ENCODE measurements around the gene TRIM6. TPM values are rescaled to one million over a fixed set of nuclear protein-coding genes. Genes with fewer than 3 reads are reported as not detected.

TRIM6 gene
- total and polyA plus RNA-seq, 2 experiments from 2014 or later: 26.4 to 49.0 TPM

- Mint-ChIP-seq H3K9me3 (peaks cover 3% of the 10 kb centered on the region; the same call in 1 of the 3 replicates), H3K4me1 (peaks cover 23% of the 10 kb centered on the region), H3K4me3 (no peak overlapping the region), H3K36me3 (ENCODE audit: low read depth) (no peaks in the 10 kb centered on the region), H3K27me3 (ENCODE audit: insufficient read depth, low read depth, poor library complexity) (no peaks in the 10 kb centered on the region), H3K27ac (no peak overlapping the region)
- no peaks in the 10 kb centered on the region for H3K36me3 ChIP-seq (ENCODE audit: insufficient read depth)
- no peaks in the 10 kb centered on the region for H3F3A ChIP-seq (replicated peaks; ENCODE audit: low read depth)
- DNase-seq (ENCODE audit: low spot score) (no peak), ATAC-seq (no peak)
- H3K27me3 ChIP-seq (ENCODE audit: insufficient read depth): no peaks in the 10 kb centered on the region
- no peaks in the 10 kb centered on the region for H3K79me2 ChIP-seq (replicated peaks; ENCODE audit: insufficient read depth)
- H4K20me1 ChIP-seq (replicated peaks; ENCODE audit: insufficient read depth): no peaks in the 10 kb centered on the region
- no peak overlapping the region for H3K4me2 ChIP-seq
- TF ChIP-seq EZH2phosphoT487 (IDR thresholded peaks at IDR 0.05; ENCODE audit: unreplicated experiment) (no peak), CTCF (conservative IDR thresholded peaks at IDR 0.05; ENCODE audit: low read depth in 2 of 2) (no peak), ETS1 (IDR thresholded peaks at IDR 0.05) (no peak), CREB1 (CRISPR knock-in tag; IDR thresholded peaks at IDR 0.05; ENCODE audit: low read depth) (no peak), ZNF331 (CRISPR knock-in tag; IDR thresholded peaks at IDR 0.05; ENCODE audit: low read depth) (no peak), NANOG (IDR thresholded peaks at IDR 0.05; ENCODE audit: borderline replicate concordance) (no peak), JUNB (IDR thresholded peaks at IDR 0.05; ENCODE audit: unreplicated experiment) (no peak), STAT1 (IDR thresholded peaks at IDR 0.05; ENCODE audit: unreplicated experiment) (no peak), REST (IDR thresholded peaks at IDR 0.05; ENCODE audit: unreplicated experiment) (no peak), EZH2 (IDR thresholded peaks at IDR 0.05; ENCODE audit: low read depth, unreplicated experiment) (no peak), ZNF114 (CRISPR knock-in tag; IDR thresholded peaks at IDR 0.05) (no peak), POLR2AphosphoS5 (IDR thresholded peaks at IDR 0.05; ENCODE audit: low read depth) (no peak), ZNF462 (CRISPR knock-in tag; IDR thresholded peaks at IDR 0.05) (no peak)
- H3K9me2 ChIP-seq (ENCODE audit: insufficient read depth): peaks cover 22% of the 10 kb centered on the region; the same call in 1 of the 2 replicates
- H3K4me1 ChIP-seq (ENCODE audit: insufficient read depth): peaks cover 17% of the 10 kb centered on the region
- H2AFZ ChIP-seq: no peak overlapping the region
- H3K4me3 ChIP-seq: no peak overlapping the region
- H3K27ac ChIP-seq (ENCODE audit: low read depth): no peak overlapping the region
Measured at GRCh38 chr11:5626196-5626595, 29.8 kb downstream of the TRIM6 start.
